ENCODE results near the gene CERS6.

- TF ChIP-seq EZH2 (IDR thresholded peaks at IDR 0.05; ENCODE audit: low read length) (no peak), CTCF (optimal IDR thresholded peaks at IDR 0.05 in 1 of 3, IDR thresholded peaks at IDR 0.05 in 1 of 3, conservative IDR thresholded peaks at IDR 0.05 in 1 of 3; ENCODE audit: extremely low read depth in 1 of 3, insufficient read depth in 2 of 3, low read length in 3 of 3) (no peak)
Measured at GRCh38 chr2:168486477-168486876, 30.4 kb downstream of the CERS6 start.
